Trophoblast cell (in vitro differentiated cells and primary cell): ENCODE measurements around the gene SLAIN2.
"Not testable (repeated sequence)": the region's sequence is repeated elsewhere in the genome, so short reads cannot be mapped to it uniquely, and the experiment has no call there.

Source experiments
- DNase-seq, 2 donors: peaks; one replicate each; pipeline ENCODE4 v3.0.0-alpha.2; 2016
- H2AFZ ChIP-seq: 2 replicates; pipeline ENCODE4 v1.6.1; 2013; ENCODE audit warnings: low read length, moderate library complexity, mild to moderate bottlenecking; ENCODE audit not compliant: insufficient read depth, poor library complexity
- H2AK5ac ChIP-seq: 2 replicates; pipeline ENCODE4 v1.6.1; 2013; ENCODE audit warnings: mild to moderate bottlenecking, low read length
- H2BK120ac ChIP-seq: 2 replicates; pipeline ENCODE4 v1.6.1; 2013; ENCODE audit warnings: low read length, mild to moderate bottlenecking, moderate library complexity; ENCODE audit not compliant: insufficient read depth, poor library complexity
- H2BK12ac ChIP-seq: 2 replicates; pipeline ENCODE4 v1.6.1; 2013; ENCODE audit warnings: mild to moderate bottlenecking, low read length, moderate library complexity
- H2BK5ac ChIP-seq: 2 replicates; pipeline ENCODE4 v1.6.1; 2013; ENCODE audit warnings: low read length, low read depth, moderate library complexity, mild to moderate bottlenecking; ENCODE audit not compliant: poor library complexity
- H3K14ac ChIP-seq: 2 replicates; pipeline ENCODE4 v1.6.1; 2013; ENCODE audit warnings: mild to moderate bottlenecking, low read length
- H3K18ac ChIP-seq: 2 replicates; pipeline ENCODE4 v1.6.1; 2013; ENCODE audit warnings: mild to moderate bottlenecking, low read length
- H3K23ac ChIP-seq: 2 replicates; pipeline ENCODE4 v1.6.1; 2013; ENCODE audit warnings: low read length
- H3K27ac ChIP-seq: 2 replicates; pipeline ENCODE4 v1.5.1; 2013; ENCODE audit warnings: low read depth, mild to moderate bottlenecking, inconsistent platforms, low read length, moderate library complexity
- H3K27me3 ChIP-seq: 2 replicates; pipeline ENCODE4 v1.6.1; 2013; ENCODE audit warnings: inconsistent platforms, mild to moderate bottlenecking, low read length, moderate library complexity; ENCODE audit not compliant: insufficient read depth
- H3K36me3 ChIP-seq, 2 experiments: 1 replicate in 1 of 2; 2 replicates in 1 of 2; pipeline ENCODE4 v1.6.1; 2013; ENCODE audit warnings: low read length in 2 of 2, mild to moderate bottlenecking in 2 of 2, moderate library complexity in 1 of 2; ENCODE audit not compliant: insufficient read depth in 2 of 2, control insufficient read depth in 1 of 2
- H3K4ac ChIP-seq: 2 replicates; pipeline ENCODE4 v1.6.1; 2013; ENCODE audit warnings: low read depth, mild to moderate bottlenecking, low read length, moderate library complexity
- H3K4me1 ChIP-seq, 2 experiments: 1 replicate in 1 of 2; 2 replicates in 1 of 2; pipeline ENCODE4 v1.6.1; 2013; ENCODE audit warnings: low read length in 2 of 2, mild to moderate bottlenecking in 2 of 2, moderate library complexity in 1 of 2; ENCODE audit not compliant: insufficient read depth in 2 of 2, control insufficient read depth in 1 of 2
- H3K4me2 ChIP-seq: 2 replicates; pipeline ENCODE4 v1.6.1; 2013; ENCODE audit warnings: inconsistent platforms, mild to moderate bottlenecking, low read length, moderate library complexity
- H3K4me3 ChIP-seq: 2 replicates; pipeline ENCODE4 v1.5.1; 2013; ENCODE audit warnings: mild to moderate bottlenecking, low read depth, low read length, inconsistent platforms
- H3K79me1 ChIP-seq: one replicate; pipeline ENCODE4 v1.6.1; 2013; ENCODE audit warnings: low read length
- H3K79me2 ChIP-seq: 2 replicates; pipeline ENCODE4 v1.6.1; 2013; ENCODE audit warnings: low read length, mild to moderate bottlenecking; ENCODE audit not compliant: control insufficient read depth, insufficient read depth, poor library complexity
- H3K9ac ChIP-seq: 2 replicates; pipeline ENCODE4 v1.6.1; 2013; ENCODE audit warnings: mild to moderate bottlenecking, low read length
- H3K9me3 ChIP-seq: 2 replicates; pipeline ENCODE4 v1.6.1; 2013; ENCODE audit warnings: low read depth, mild to moderate bottlenecking, control low read depth, inconsistent platforms, low read length; ENCODE audit not compliant: insufficient read depth
- H4K12ac ChIP-seq: 2 replicates; pipeline ENCODE4 v1.6.1; 2013; ENCODE audit warnings: low read depth, mild to moderate bottlenecking, low read length, moderate library complexity
- H4K8ac ChIP-seq: 2 replicates; pipeline ENCODE4 v1.6.1; 2013; ENCODE audit warnings: low read depth, mild to moderate bottlenecking, low read length, moderate library complexity
- H4K91ac ChIP-seq: one replicate; pipeline ENCODE4 v1.6.1; 2013; ENCODE audit warnings: low read depth, mild to moderate bottlenecking, low read length, moderate library complexity
- WGBS: extraction: QIAGEN DNeasy Blood & Tissue Kit; methylation state at CpG from one replicate; pipeline ENCODE4 v1.1.7; 2013; ENCODE audit warnings: missing lambda C conversion rate; ENCODE audit not compliant: insufficient read length, insufficient coverage; ENCODE audit errors: extremely low coverage; 5-methylcytosine and 5-hydroxymethylcytosine counted together

The SLAIN2 gene

GRCh38 chr4:48440914-48441313 lies 99.6 kb downstream of the SLAIN2 start:
- H2AK5ac ChIP-seq, H3K14ac ChIP-seq, H3K4me3 ChIP-seq, H3K4me2 ChIP-seq, H3K79me1 ChIP-seq, H2BK120ac ChIP-seq, H4K12ac ChIP-seq, H2BK5ac ChIP-seq, H2AFZ ChIP-seq, H3K18ac ChIP-seq, H3K9ac ChIP-seq, H4K8ac ChIP-seq, H3K4me1 ChIP-seq, H3K23ac ChIP-seq, H4K91ac ChIP-seq, H3K27ac ChIP-seq, H3K27me3 ChIP-seq, H2BK12ac ChIP-seq, DNase-seq, H3K79me2 ChIP-seq, H3K9me3 ChIP-seq, H3K36me3 ChIP-seq, H3K4ac ChIP-seq: not testable (repeated sequence)
- no CpG with 5 or more reads among the region's 5 CpGs for WGBS

- Histone ChIP-seq H3K79me2 (no peaks in the 10 kb centered on the region), H3K27ac (no peak overlapping the region), H3K4ac (no peak overlapping the region), H4K91ac (no peak overlapping the region), H2BK5ac (no peak overlapping the region), H2BK120ac (no peak overlapping the region), H3K36me3 (no peaks in the 10 kb centered on the region), H2AK5ac (no peak overlapping the region), H3K4me3 (no peak overlapping the region), H3K79me1 (no peaks in the 10 kb centered on the region), H2BK12ac (no peak overlapping the region), H3K14ac (no peak overlapping the region), H3K18ac (no peak overlapping the region), H3K9me3 (no peaks in the 10 kb centered on the region), H4K12ac (no peak overlapping the region), H2AFZ (no peak overlapping the region), H3K23ac (no peak overlapping the region), H3K4me1 (no peaks in the 10 kb centered on the region), H3K27me3 (no peaks in the 10 kb centered on the region), H4K8ac (no peak overlapping the region), H3K4me2 (no peak overlapping the region), H3K9ac (no peak overlapping the region)
- WGBS, result no CpG with 5 or more reads among the region's 3 CpGs
- peak in 1 of 2 donors; percentile 58 for DNase-seq
Observed at GRCh38 chr4:48445704-48446103, 104.4 kb downstream of the SLAIN2 start.

DNA sequence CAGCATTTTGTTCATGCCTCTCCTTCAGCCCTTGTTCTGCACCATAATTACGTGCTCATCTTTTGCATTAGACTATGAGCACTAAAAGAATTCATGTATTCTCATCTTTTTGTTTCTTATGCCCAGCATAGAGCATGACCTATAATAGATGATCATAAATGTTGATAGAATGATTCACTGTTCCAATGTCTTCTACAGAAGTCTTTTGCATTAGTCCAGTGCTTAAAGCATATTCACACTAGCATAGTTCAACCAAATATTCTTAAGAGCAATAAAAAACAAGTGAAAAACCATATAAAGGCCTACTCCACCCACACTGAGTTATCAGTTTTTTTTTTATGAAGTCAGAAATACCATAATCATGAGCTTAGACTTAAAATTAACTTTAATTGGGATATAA lies 105.3 kb downstream of the SLAIN2 start:
- Histone ChIP-seq H3K79me2 (no peaks in the 10 kb centered on the region), H2AK5ac (no peak overlapping the region)
- WGBS, result no CpG with 5 or more reads among the region's 1 CpG

GRCh38 chr4:48449151-48449550 lies 107.8 kb downstream of the SLAIN2 start:
- H3K36me3 ChIP-seq, result no peaks in the 10 kb centered on the region
- no peak overlapping the region for H2BK5ac ChIP-seq
- H3K9ac ChIP-seq, result no peak overlapping the region
- H3K4ac ChIP-seq, result no peak overlapping the region
- H3K23ac ChIP-seq, result no peak overlapping the region
- no peak overlapping the region for H4K8ac ChIP-seq
- no peaks in the 10 kb centered on the region for H3K79me1 ChIP-seq
- H3K4me2 ChIP-seq, result no peak overlapping the region
- peak in 1 of 2 donors; percentile 22 for DNase-seq
- H2AFZ ChIP-seq, result no peak overlapping the region
- no peaks in the 10 kb centered on the region for H3K9me3 ChIP-seq
- H3K4me3 ChIP-seq, result no peak overlapping the region
- WGBS, result no CpG with 5 or more reads among the region's 10 CpGs
- no peak overlapping the region for H4K12ac ChIP-seq
- no peak overlapping the region for H3K14ac ChIP-seq
- H3K79me2 ChIP-seq, result no peaks in the 10 kb centered on the region
- H3K27me3 ChIP-seq, result no peaks in the 10 kb centered on the region
- H4K91ac ChIP-seq, result no peak overlapping the region
- H2BK12ac ChIP-seq, result no peak overlapping the region
- H2AK5ac ChIP-seq, result no peak overlapping the region
- no peak overlapping the region for H3K18ac ChIP-seq
- no peak overlapping the region for H2BK120ac ChIP-seq
- H3K27ac ChIP-seq, result no peak overlapping the region
- H3K4me1 ChIP-seq, result no peaks in the 10 kb centered on the region

More for the DNA sequence above, 105.3 kb downstream of the SLAIN2 start:
- H3K36me3 ChIP-seq, result no peaks in the 10 kb centered on the region
- H3K9ac ChIP-seq, result no peak overlapping the region
- H4K91ac ChIP-seq, result no peak overlapping the region
- no peak overlapping the region for H3K23ac ChIP-seq
- H2BK5ac ChIP-seq, result no peak overlapping the region
- H3K4me1 ChIP-seq, result no peaks in the 10 kb centered on the region
- no peaks in the 10 kb centered on the region for H3K79me1 ChIP-seq
- no peaks in the 10 kb centered on the region for H3K27me3 ChIP-seq
- H4K8ac ChIP-seq, result no peak overlapping the region
- H3K18ac ChIP-seq, result no peak overlapping the region
- DNase-seq, result no peak
- H3K27ac ChIP-seq, result no peak overlapping the region
- no peaks in the 10 kb centered on the region for H3K9me3 ChIP-seq
- no peak overlapping the region for H3K4me3 ChIP-seq
- H3K4me2 ChIP-seq, result no peak overlapping the region
- H2BK12ac ChIP-seq, result no peak overlapping the region
- no peak overlapping the region for H3K14ac ChIP-seq
- H2AFZ ChIP-seq, result no peak overlapping the region
- no peak overlapping the region for H4K12ac ChIP-seq
- H3K4ac ChIP-seq, result no peak overlapping the region
- H2BK120ac ChIP-seq, result no peak overlapping the region
